GM19238 (cell line): ENCODE data around the gene ALG1L2.
"Not testable (repeated sequence)": the region's sequence is repeated elsewhere in the genome, so short reads cannot be mapped to it uniquely, and the experiment has no call there.

Experiments
- DNase-seq: peaks from one replicate; pipeline ENCODE4 v3.0.0; 2011; ENCODE audit warnings: low spot score; ENCODE audit not compliant: insufficient read length

The ALG1L2 gene, protein sequence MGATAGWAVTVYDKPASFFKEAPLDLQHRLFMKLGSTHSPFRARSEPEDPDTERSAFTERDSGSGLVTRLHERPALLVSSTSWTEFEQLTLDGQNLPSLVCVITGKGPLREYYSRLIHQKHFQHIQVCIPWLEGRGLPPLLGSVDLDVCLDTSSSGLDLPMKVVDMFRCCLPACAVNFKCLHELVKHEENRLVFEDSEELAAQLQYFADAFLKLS

GRCh38 chr3:130081351-130081881, at the start of gene ALG1L2:
Gene ALG1L2, plus strand, starts transcription at chr3:130081831. Its CDS starts 186 bp downstream, at chr3:130082017.
- no peak for DNase-seq

- DNase-seq: not testable (repeated sequence)
Measured at GRCh38 chr3:130037126-130037815, 44.4 kb upstream of the ALG1L2 start.

- not testable (repeated sequence) for DNase-seq
Measured at GRCh38 chr3:130042736-130043135, 38.9 kb upstream of the ALG1L2 start.

GRCh38 chr3:130043658-130044057, 38.0 kb upstream of the ALG1L2 start:
- not testable (repeated sequence) for DNase-seq

DNA sequence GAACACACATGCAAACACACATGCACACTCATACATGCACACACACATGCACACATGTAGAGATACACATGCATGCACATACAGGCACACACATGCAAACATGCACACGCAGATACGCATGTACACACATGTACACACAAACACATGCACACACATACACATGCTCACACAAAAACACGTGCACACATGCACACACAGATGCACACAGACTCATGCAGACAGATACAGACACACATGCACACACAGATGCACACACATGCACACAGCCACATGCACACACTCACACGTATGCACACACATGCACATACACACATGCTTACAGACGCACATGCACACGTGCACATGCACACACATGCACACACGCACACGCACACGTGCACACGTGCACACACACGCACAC, 37.3 kb upstream of the ALG1L2 start:
- no peak for DNase-seq

GRCh38 chr3:130048726-130049125, 32.9 kb upstream of the ALG1L2 start:
- no peak for DNase-seq

DNA sequence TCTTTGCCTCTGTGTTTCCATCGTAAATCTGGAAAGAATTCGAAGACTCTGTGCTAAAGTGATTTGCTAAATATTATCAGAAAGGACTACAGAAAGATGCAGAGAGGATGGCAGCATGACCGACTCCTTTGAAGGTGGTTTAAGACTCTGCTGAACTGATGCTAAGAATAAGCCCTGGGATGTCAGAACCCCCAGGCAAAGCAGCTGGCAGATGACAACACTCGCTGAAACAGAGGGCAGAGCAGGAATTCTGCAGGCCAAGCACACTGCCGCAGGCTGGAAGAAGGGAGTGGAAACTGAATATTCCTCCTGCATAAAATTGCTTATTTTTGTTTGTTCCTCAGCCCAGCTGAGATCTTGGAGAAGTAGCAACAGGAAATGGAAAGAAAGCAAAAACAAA, 29.3 kb upstream of the ALG1L2 start:
- DNase-seq: not testable (repeated sequence)

DNA sequence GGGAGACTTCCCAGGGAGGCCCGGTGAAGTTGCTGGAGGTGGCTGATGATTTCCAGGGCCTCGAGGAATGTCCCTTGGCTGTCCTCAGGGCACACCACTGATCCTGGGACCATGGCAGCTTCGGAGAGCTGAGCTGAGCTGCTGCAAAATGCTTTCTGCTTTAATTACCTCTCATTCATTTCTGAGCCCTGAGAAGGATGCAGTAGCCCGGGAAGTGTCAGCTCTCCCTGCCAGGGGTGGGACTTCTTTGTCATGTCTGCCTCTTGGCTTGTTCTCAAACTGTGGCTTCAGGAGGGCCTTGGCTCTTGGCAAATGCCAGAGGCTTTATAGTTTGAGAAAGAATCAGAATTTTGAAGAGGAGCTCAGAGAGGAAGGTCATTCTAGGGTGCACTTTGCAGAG, 28.7 kb upstream of the ALG1L2 start:
- DNase-seq: not testable (repeated sequence)

- DNase-seq: not testable (repeated sequence)
Measured at GRCh38 chr3:130057536-130058266, 23.9 kb upstream of the ALG1L2 start.

GRCh38 chr3:130058267-130058657, 23.4 kb upstream of the ALG1L2 start:
- DNase-seq: not testable (repeated sequence)

DNA sequence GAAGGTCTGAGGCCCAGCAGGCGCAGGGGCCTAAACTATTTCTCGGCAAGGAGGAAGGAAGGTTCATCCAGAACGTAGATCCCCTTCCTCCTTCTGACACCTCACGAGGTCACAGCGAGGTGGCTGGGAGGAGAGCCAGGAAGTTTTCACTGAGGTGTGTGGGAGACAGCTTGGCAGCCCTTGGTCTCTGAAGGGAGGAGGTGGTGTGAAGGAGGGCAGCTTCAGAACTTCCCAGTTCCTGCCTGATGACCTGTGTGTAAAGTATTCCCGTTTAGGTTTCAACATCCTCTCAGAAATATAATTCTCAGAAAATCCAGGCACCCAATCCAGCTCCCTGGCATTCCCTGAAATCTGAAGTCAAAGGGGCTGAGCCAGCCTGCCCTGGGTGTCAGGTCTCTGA, 22.9 kb upstream of the ALG1L2 start:
- not testable (repeated sequence) for DNase-seq

DNA sequence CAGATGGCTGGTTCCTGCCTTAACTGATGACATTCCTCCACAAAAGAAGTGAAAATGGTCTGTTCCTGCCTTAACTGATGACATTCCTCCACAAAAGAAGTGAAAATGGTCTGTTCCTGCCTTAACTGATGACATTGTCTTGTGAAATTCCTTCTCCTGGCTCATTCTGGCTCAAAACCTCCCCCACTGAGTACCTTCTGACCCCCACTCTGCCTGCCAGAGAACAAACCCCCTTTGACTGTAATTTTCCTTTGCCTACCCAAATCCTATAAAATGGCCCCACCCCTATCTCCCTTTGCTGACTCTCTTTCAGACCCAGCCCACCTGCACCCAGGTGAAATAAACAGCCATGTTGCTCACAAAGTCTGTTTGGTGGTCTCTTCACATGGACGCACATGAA, 22.5 kb upstream of the ALG1L2 start:
- DNase-seq: not testable (repeated sequence)

DNA sequence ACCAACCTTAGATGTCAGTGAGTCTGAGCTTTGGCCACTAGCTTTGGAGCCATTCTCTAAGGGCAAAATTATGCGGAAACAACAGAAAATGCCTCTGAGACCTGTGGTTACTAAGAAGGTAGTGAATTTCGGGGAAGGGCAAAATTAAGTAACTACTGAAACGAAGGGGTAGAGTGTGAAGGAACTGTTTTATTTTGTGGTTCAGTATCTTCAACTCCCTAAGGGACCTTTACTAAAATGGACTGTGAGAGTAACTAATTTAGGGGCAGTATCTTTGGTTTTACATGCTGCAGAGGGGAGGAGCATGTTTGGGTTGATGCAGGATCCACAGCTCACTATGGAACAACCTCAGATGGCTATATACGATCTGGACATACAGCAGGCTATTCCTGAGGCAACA, 8.0 kb upstream of the ALG1L2 start:
- DNase-seq: no peak

DNA sequence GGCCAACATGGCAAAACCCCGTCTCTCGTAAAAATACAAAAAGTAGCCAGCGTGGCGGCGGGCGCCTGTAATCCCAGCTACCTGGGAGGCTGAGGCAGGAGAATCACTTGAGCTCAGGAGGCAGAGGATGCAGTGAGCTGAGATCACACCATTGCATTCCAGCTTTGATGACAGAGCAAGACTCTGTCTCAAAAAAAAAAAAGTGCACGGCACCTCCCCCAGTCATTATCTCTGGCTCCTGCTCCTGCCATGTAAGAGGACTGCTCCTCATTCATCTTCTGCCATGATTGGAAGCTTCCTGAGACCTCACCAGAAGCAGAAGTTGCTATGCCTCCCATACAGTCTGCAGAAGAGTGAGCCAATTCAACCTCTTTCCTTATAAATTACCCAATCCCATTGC, 4.0 kb upstream of the ALG1L2 start:
- DNase-seq: no peak

GRCh38 chr3:130083363-130084090, 1.9 kb downstream of the ALG1L2 start:
- DNase-seq: not testable (repeated sequence)

- no peak for DNase-seq
Measured at GRCh38 chr3:130084436-130084980, 2.9 kb downstream of the ALG1L2 start.

DNA sequence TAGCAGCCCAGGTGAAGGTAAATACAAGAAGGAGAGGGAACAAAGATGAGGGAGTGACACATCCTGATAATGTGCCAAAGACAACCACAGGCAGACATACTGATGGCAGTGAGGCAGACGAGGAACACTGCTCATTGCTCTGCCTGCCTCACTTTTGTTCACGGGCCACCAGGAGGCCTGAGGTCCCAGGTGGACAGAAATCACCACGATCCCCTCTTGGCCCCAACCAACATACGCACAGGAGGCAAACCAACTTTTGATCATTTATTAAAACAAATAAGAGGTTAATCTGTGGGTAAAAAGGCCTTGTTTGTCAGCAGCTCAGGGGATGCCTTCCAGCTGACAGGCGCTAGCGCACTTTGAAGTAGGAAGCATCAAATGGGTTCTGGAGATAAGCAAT, 4.2 kb downstream of the ALG1L2 start:
- DNase-seq: no peak

DNA sequence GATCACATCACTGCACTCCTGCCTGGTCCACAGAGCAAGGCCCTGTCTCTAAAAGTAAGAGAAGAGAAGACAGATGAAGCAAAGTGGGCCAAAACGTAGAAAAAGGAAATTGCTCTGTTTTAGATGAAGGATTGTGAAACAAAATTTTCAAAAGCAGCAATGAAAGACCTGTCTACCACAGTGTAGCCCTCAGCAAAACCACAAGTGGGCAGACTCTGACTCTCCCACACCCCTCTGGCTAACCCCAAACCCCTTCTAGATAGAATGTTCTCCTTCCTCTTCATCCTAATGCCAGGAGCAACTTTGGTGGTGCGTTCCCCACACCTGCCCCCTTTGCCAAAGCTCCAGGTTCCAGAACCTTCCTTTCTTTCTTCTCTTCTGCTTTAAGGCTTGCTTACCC, 5.0 kb downstream of the ALG1L2 start:
- not testable (repeated sequence) for DNase-seq

- no peak for DNase-seq
Measured at GRCh38 chr3:130088061-130088460, 6.4 kb downstream of the ALG1L2 start.

- not testable (repeated sequence) for DNase-seq
Measured at GRCh38 chr3:130090681-130091080, 9.1 kb downstream of the ALG1L2 start.

- DNase-seq: no peak
Measured at GRCh38 chr3:130091958-130092357, 10.3 kb downstream of the ALG1L2 start.
